GM12878 (cell line): ENCODE data around the gene CIPC.

Source experiments
- ATF3 ChIP-seq: IDR thresholded peaks from 2 replicates; pipeline ENCODE4 v1.6.1; 2011; ENCODE audit warnings: low read depth, mild to moderate bottlenecking, low read length, moderate library complexity, borderline replicate concordance; ENCODE audit errors: extremely low read depth
- CBX5 ChIP-seq: sonication (generic); IDR thresholded peaks from 2 replicates; pipeline ENCODE4 v1.6.1; 2016; ENCODE audit warnings: low read depth, moderate library complexity, mild to moderate bottlenecking, inconsistent platforms
- CTCF ChIP-seq, 3 experiments: IDR thresholded peaks in 2 of 3; conservative IDR thresholded peaks in 1 of 3; 2 replicates each; pipeline ENCODE4 v1.5.1; 2011; ENCODE audit warnings: low read depth in 3 of 3, low read length in 3 of 3, mild to moderate bottlenecking in 3 of 3, control low read depth in 2 of 3, moderate library complexity in 2 of 3, inconsistent platforms in 1 of 3, mixed read lengths in 1 of 3; ENCODE audit not compliant: control insufficient read depth in 2 of 3, insufficient read depth in 1 of 3; ENCODE audit errors: extremely low read depth in 1 of 3
- GABPA ChIP-seq: IDR thresholded peaks from 2 replicates; pipeline ENCODE4 v1.6.1; 2014; ENCODE audit warnings: antibody characterized with exemption, low read depth, mild to moderate bottlenecking, inconsistent platforms
- IRF3 ChIP-seq: fragments of 450-650 bp; IDR thresholded peaks from 2 replicates; pipeline ENCODE4 v1.6.1; 2014; ENCODE audit warnings: mild to moderate bottlenecking
- NFIC ChIP-seq: IDR thresholded peaks from 2 replicates; pipeline ENCODE4 v1.6.1; 2012; ENCODE audit warnings: low read depth, mild to moderate bottlenecking, inconsistent platforms, low read length, moderate library complexity
- NFXL1 ChIP-seq: fragments of 450-650 bp; IDR thresholded peaks from 2 replicates; pipeline ENCODE4 v1.6.1; 2017; ENCODE audit warnings: antibody characterized with exemption, mild to moderate bottlenecking, borderline replicate concordance
- NFYB ChIP-seq: IDR thresholded peaks from 2 replicates; pipeline ENCODE4 v1.6.1; 2011; ENCODE audit warnings: low read depth, mild to moderate bottlenecking, low read length, improper control_type of control experiment, moderate library complexity; ENCODE audit not compliant: insufficient read depth
- POLR2A ChIP-seq: IDR thresholded peaks from 2 replicates; pipeline ENCODE4 v1.6.1; 2011; ENCODE audit warnings: low read depth, mild to moderate bottlenecking, low read length
- RCOR1 ChIP-seq: conservative IDR thresholded peaks from 2 replicates; pipeline ENCODE4 v1.6.1; 2012; ENCODE audit warnings: low read depth, low read length, improper control_type of control experiment
- TAF1 ChIP-seq: IDR thresholded peaks from 2 replicates; pipeline ENCODE4 v1.6.1; 2011; ENCODE audit warnings: mild to moderate bottlenecking, low read depth, low read length, borderline replicate concordance

GRCh38 chr14:77142005-77142800 is 44.1 kb downstream of the CIPC start:
- TF ChIP-seq CTCF (IDR thresholded peaks at IDR 0.05 in 2 of 3, conservative IDR thresholded peaks at IDR 0.05 in 1 of 3; ENCODE audit: control insufficient read depth in 2 of 3, extremely low read depth in 1 of 3, insufficient read depth in 1 of 3, low read depth in 3 of 3, low read length in 3 of 3) (no peak), NFIC (no peak), CBX5 (no peak), RCOR1 (no peak), ATF3 (no peak), NFYB (no peak), TAF1 (no peak), GABPA (no peak), IRF3 (no peak), POLR2A (no peak), NFXL1 (no peak)
